Left cardiac atrium (tissue), 4 donors: ENCODE results near the gene CLNK. TPM values are rescaled to one million over a fixed set of nuclear protein-coding genes. Genes with fewer than 3 reads are reported as not detected.

Source experiments
- ATAC-seq, 2 donors: fragments of 200-7000 bp; cut with Tn5 transposase; one replicate each; pipeline ENCODE4 v1.9.1; 2020; ENCODE audit warnings: mild to moderate bottlenecking in 2 of 2, moderate library complexity in 2 of 2
- DNase-seq: peaks from one replicate; pipeline ENCODE4 v3.0.0-alpha.2; 2020
- intact Hi-C, 2 donors: fragments of 100-400 bp; cut with DNase I; formaldehyde crosslinking; loops; one replicate each; pipeline versions ENCODE4 v1.14.1 to v1.15.1; 2022 to 2023
- total RNA-seq, 2 donors: library from RNA; stranded (reverse); fragmentation: NEBNext Ultra II Directional; extraction: Animal tissue kit (Norgen Biotek cat#: 25700); gene quantifications; one replicate each; pipeline ENCODE4 v1.2.1, GENCODE V29; 2021
- donor health status: DM: no; HTN: yes; CAD: no.
- donor health status: DM: no; HTN: yes; CAD: no; lungs with severe emphysema.
- donor health status: DM: yes; HTN: yes; CAD: no.
- donor health status: Dilated cardiomyopathy.

CLNK gene
- total RNA-seq, 2 donors from 2014 or later, result not detected

- no peak for DNase-seq
- intact Hi-C loops, result no loop called here
- ATAC-seq, result no peak
Measured at GRCh38 chr4:10492464-10492863, 192.1 kb downstream of the CLNK start.

- DNase-seq (no peak), ATAC-seq (no peak)
- intact Hi-C loops, result no loop called here
Measured at GRCh38 chr4:10491401-10491800, 193.2 kb downstream of the CLNK start.

- intact Hi-C loops, result no loop called here
- DNase-seq, result no peak
- no peak for ATAC-seq
Measured at GRCh38 chr4:10490996-10491395, 193.6 kb downstream of the CLNK start.

GRCh38 chr4:10482913-10483312 is 201.7 kb downstream of the CLNK start:
- ATAC-seq (no peak), DNase-seq (no peak)
- intact Hi-C loops, result no loop called here

GRCh38 chr4:10480616-10481015 is 204.0 kb downstream of the CLNK start:
- ATAC-seq, result no peak
- intact Hi-C loops, result no loop called here

GRCh38 chr4:10478621-10479020 is 205.9 kb downstream of the CLNK start:
- DNase-seq (no peak), ATAC-seq (no peak)
- intact Hi-C loops, result no loop called here

More at GRCh38 chr4:10480616-10481015, 204.0 kb downstream of the CLNK start:
- no peak for DNase-seq

- intact Hi-C loops, result no loop called here
- no peak for ATAC-seq
- DNase-seq, result no peak
Measured at GRCh38 chr4:10470505-10470904, 214.1 kb downstream of the CLNK start.

- intact Hi-C loops, result no loop called here
- ATAC-seq (no peak), DNase-seq (no peak)
Measured at GRCh38 chr4:10466161-10466560, 218.4 kb downstream of the CLNK start.

- intact Hi-C loops, result no loop called here
- ATAC-seq (no peak), DNase-seq (no peak)
Measured at GRCh38 chr4:10462876-10463275, 221.7 kb downstream of the CLNK start.

- intact Hi-C loops, result no loop called here
Measured at GRCh38 chr4:10461850-10462400, 222.6 kb downstream of the CLNK start.

GRCh38 chr4:10461091-10461849 is 223.3 kb downstream of the CLNK start:
- intact Hi-C loops, result no loop called here
- peak; percentile 68 for DNase-seq
- peak; percentile 86 to 93 for ATAC-seq

More at GRCh38 chr4:10461850-10462400, 222.6 kb downstream of the CLNK start:
- ATAC-seq (no peak), DNase-seq (no peak)

GRCh38 chr4:10460313-10461047 is 224.1 kb downstream of the CLNK start:
- no peak for DNase-seq
- no peak for ATAC-seq
- intact Hi-C loops, result no loop called here

- no peak for ATAC-seq
- intact Hi-C loops, result no loop called here
- no peak for DNase-seq
Measured at GRCh38 chr4:10459305-10459704, 225.3 kb downstream of the CLNK start.

GRCh38 chr4:10458177-10458576 is 226.4 kb downstream of the CLNK start:
- intact Hi-C loops, result no loop called here
- ATAC-seq (no peak), DNase-seq (peak; percentile 30)

GRCh38 chr4:10457255-10457801 is 227.2 kb downstream of the CLNK start, which contains the start of gene ZNF518B:
TSS of gene ZNF518B (minus strand) at chr4:10457426. CDS start at chr4:10446328, 11,098 bp downstream.
- DNase-seq (peak; percentile 76), ATAC-seq (peak; percentile 87 to 89)
- intact Hi-C loops, result no loop called here

- intact Hi-C loops, result no loop called here
Measured at GRCh38 chr4:10456595-10457254, 227.8 kb downstream of the CLNK start.

GRCh38 chr4:10456260-10456594 is 228.3 kb downstream of the CLNK start:
- intact Hi-C loops, result no loop called here
- DNase-seq (no peak), ATAC-seq (no peak)

More at GRCh38 chr4:10456595-10457254, 227.8 kb downstream of the CLNK start:
- peak; percentile 48 to 50 for ATAC-seq
- DNase-seq, result peak; percentile 70

GRCh38 chr4:10455133-10455532 is 229.4 kb downstream of the CLNK start:
- no peak for DNase-seq
- no peak for ATAC-seq
- intact Hi-C loops, result no loop called here

GRCh38 chr4:10454726-10455125 is 229.8 kb downstream of the CLNK start:
- DNase-seq (no peak), ATAC-seq (no peak)
- intact Hi-C loops, result no loop called here
